HG03565 (cell line): ENCODE results near the gene CGB8.
A peak's percentile ranks its signal among the peaks of the same experiment; 100 is the strongest.
"Not testable (repeated sequence)": the region's sequence is repeated elsewhere in the genome, so short reads cannot be mapped to it uniquely, and the experiment has no call there.

ENCODE experiments used
- ATAC-seq: cut with Tn5 transposase; IDR thresholded peaks from one replicate; pipeline ENCODE4 v1.9.1; 2021; ENCODE audit warnings: mild to moderate bottlenecking, moderate library complexity; ENCODE audit not compliant: unreplicated experiment

Gene CGB8

DNA sequence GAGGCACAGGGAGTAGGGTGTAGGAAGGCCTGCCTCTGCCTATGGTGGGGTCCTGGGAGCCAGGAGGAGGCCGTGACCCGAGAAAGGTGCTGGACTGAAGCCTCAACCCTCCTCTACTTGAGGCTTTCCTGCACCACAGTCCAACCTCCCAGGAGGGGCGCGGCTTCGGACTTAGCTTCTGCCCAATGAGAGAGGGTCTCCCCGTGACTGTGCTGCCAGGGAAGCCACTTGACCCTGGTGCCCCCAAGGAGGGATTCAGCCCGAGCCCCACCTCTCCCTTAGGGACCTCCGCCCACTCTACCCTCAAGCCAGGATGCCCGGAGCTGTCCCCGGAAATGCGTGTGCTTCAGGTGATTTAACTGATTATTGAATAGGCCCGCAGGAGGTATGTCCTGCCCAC is at the start of gene CGB8:
Gene CGB8, minus strand, starts transcription at position 101 of the 400 bp plus-strand sequence. CDS start 372 bp downstream, outside the sequence.
- ATAC-seq, result not testable (repeated sequence)

DNA sequence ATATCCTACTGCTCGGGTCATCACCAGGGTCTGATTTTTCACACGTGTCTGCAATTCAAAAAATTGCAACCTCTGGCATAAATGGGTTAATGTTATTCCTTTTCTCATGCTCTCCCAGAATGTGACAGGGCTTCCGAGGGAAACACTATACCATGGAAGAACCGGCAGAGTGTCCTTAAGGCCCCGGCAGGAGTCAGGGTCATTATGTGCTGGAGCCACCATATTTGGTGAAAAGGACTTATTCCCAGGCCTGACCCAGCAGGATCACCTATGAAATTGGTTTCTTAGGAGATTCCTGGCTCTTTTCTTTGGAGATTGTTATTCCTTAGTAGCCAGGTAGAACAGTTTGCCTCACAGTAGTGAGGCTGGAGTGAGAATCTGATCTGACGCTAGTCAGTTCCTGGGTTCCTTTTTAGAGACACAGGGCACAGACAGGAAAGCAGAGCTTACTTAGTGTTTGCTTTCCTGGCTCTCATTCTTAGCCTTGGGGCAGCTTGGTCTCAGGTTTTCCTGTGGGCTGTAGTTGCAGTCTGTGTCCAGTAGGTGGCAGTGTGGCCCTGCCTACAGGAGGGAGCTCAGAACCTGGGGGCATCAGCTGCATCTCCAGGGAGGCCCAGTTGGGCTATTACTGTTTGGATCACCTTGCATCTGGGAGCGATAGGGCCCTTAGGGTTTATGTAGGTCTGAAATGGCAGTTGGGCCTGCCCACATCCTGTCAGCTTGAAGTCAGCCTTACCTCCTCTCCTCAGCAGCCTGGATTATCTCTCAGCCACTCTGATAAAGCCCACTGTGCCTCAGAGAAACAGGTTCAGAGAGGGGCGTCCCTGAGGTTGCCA is 48.8 kb upstream of the CGB8 start:
- no peak for ATAC-seq

DNA sequence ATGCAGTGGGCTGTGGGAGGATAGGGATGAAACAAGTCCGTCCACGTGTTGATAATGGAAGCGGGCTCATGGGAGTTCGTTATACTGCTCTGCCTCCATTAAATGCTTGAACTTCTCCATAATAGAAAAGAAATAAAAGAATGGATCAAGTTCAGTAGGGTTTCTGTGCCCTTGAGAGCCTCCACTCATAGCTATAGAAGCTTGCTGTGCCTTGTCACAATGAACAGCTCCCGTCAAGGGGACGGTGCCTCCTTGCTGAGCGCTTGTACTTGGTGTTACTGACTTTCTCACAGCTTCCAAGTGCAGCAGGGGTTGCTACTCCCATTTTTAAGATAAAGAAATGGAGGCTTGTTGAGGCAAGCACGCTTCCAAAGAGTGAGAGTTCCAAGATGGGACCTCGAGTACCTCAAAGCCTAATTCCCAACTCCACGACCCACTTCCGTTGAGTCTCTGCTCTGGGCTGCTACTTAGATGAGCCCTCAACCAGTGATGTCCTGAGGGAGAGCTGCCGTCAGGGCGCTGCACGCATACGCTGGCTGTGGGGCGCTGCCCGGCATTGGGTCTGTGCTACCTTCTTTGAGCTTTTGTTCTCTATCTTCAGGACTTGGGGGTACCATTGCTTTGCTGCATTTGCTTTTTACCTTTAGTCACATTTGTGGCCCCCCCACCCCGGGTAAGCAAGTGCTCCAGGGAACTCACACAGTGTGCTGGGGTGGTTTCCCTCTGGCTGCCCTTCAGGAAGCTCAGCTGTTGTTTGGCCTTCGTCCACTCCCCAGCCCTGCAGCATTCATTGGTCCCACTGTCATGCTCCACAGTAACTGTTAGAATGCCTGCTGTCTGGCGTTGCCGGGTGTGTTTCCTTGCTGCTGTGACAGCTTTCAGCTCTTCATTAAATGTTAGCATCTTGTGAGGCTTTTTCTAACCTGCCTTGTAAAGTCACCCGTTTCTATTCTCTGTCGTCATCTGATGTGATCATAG is 45.9 kb upstream of the CGB8 start:
- ATAC-seq, result no peak

DNA sequence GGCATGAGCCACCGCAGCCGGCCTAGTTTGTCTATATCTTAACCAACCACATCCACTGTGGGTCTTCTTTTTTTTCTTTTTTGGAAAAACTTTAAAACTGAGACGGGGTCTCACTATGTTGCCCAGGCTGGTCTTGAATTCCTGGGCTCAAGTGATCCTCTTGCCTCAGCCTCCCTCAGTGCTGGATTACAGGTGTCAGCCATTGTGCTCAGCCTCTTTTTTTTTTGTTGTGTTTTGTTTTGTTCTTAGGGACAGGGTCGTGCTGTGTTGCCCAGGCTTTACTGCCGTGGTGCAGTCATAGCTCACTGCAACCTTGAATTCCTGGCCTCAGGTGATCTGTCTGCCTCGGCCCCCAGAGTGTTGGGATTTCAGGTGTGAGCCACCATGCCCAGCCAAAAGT is 43.8 kb upstream of the CGB8 start:
- no peak for ATAC-seq

DNA sequence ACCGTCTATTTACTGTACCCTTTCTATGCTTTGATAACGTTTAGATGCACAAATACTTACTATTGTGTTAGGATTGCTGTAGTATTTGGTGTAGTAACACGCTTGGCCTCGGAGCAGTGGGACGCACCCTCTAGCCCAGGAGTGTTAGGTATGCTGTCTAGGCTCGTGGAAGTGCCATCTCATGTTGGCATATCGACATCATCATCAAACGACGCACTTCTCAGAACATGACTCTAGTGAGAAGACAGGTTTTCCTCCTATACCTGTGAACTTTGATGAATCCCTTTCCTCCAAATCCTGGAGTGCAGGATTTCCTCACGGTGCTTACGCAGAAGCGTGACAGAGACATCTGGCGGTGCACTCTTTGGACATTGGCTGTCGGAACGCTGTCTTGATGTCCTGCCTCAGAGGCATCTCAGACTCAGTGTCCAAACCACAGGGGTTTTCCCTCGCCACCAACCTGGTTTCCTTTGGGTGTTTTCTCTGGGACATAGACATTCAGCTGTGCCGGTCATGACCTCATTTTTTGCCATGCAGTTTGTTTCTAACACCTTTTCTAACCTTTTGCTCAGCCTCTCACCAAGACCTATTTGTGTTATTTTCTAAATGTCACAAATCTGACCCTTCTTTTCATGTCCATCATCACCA is 42.6 kb upstream of the CGB8 start:
- ATAC-seq, result no peak

DNA sequence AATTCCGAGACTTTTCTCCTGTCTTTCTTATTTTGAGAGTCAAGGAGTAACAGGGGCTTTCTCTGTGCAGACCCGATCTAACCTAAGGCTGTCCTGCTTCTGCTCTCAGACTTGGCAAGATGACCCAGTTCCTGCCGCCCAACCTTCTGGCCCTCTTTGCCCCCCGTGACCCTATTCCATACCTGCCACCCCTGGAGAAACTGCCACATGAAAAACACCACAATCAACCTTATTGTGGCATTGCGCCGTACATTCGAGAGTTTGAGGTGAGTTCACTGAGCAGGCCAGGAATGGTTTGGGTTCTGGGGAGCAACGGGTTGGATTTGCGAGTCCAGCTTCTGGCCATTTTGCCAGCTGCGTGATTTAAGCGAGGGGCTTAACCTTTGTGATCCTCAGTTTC is 37.4 kb upstream of the CGB8 start:
- ATAC-seq, result no peak

DNA sequence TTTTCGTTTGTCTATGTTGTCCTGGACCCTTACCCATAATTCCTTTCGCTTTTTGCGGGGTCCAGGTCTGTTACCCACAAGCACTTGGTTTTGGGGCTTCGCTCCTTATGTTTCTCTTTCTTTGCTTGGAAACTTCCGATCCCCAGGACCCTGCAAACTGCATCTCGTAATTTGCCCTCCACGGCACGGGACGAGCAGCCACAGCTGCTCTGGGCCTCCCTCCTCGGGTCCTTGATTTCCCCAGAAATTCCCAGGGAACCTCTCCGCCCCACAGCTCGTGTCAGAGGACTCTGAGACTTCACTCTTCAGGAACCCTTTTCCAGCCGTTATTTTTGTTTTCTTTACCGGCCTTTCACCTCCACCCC is 36.9 kb upstream of the CGB8 start:
- no peak for ATAC-seq

DNA sequence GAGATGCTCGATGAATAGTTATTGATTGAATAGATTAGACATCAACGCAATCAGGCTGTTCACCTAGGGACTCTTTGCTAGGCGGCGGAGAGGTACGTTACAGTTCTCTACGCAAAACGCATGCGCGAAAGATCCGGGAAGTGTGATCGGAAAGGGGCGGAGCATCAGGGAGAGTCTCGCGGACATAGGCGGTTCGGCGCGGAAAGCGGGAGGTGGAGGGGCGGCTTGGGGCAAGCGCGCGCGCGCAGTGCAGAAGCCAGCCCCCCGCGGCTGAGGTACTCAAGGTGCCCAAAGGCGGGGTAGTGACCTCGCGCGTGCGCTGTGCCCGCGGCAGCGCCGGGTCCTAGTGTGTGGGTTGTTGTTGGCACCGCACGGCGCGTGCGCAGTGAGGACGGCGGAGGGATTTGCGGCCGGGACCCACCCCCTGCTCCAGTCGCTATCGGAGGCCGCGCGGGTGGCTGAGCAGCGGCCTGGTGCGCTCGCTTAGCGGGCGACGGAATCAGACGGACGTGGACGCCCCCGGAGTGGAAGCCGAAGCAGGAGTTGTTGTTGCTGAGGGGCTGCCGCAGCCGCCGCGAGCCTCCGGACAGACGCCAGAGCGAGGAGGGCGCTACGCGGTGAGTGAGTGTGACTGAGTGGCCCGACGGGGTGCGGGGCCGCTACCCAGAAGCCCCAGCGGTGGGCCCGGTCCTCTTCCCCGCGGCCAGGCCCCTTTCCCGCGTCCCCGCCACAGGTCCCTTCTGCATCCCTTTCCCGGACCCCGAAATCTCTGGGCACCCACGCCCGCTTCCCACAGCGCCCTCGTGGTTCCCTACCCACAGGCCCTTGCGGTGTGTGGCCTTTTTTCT is 36.3 kb upstream of the CGB8 start, which contains the start of gene SNRNP70:
Gene SNRNP70, plus strand, starts transcription at position 432 of the 848 bp plus-strand sequence. CDS start 964 bp downstream, outside the sequence.
- ATAC-seq, result peak; percentile 84

DNA sequence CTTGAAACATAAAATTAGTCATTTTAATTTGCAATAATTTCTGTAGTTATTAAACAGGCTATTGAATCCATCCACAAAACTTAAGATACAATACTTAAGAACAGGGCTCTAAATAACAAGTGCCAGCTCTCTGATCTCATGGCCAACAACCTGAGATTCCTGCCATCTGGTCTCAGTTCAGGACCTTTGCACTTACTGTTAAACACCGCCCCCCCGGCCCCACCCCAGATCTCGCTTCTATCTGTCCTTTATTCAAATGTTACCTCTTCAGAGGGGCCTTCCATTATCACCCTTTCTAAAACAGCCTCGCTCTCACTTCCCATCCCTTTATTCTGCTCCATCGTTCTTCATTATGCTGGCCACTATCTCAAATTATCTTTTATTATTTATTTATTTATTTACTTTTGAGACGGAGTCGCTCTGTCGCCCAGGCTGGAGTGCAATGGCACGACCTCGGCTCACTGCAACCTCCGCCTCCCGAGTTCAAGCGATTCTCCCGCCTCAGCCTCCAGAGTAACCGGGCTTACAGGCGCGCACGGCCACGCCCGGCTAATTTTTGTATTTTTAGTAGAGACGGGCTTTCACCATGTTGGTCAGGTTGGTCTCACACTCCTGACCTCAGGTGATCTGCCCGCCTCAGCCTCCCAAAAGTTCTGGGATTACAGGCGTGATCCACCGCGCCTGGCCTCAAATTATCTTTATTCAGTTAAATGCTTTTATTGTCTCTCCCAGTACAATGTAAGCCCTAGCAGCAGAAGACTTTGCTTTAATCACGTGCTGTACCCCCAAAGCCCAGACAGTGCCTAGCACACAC is 35.5 kb upstream of the CGB8 start:
- ATAC-seq, result no peak

DNA sequence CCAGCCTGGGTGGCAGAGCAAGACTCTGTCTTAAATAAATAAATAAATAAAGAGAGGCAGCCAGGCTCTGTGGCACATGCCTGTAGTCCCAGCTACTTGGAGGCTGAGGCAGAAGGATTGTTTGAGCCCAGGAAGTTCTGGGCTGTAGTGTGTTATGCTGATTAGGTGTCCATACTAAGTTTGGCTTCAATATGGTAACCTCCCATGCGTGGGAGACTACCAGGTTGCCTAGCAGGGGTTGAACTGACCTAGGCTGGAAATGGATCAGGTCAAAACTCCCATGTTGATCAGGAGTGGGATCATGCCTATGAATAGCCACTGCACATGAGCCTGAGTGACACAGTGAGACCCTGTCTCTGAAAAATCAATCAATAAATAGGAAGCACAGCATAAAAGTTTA is 32.4 kb upstream of the CGB8 start:
- no peak for ATAC-seq

DNA sequence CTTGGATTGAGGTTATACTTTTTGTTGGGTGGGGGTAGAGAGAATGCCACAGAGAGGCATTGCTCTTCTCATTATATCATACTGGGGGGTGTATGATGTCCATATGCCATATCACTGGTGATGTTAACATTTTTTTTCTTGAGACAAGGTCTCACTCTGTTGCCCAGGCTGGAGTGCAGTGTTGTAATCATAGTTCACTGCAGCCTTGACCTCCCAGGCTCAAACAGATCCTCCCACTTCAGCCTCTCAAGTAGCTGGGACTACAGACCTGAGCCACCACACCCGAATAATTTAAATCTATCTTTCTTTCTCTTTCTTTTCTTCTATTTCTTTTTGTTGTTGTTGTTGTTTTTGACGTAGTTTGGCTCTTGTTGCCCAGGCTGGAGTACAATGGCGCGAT is 31.5 kb upstream of the CGB8 start:
- ATAC-seq, result no peak

DNA sequence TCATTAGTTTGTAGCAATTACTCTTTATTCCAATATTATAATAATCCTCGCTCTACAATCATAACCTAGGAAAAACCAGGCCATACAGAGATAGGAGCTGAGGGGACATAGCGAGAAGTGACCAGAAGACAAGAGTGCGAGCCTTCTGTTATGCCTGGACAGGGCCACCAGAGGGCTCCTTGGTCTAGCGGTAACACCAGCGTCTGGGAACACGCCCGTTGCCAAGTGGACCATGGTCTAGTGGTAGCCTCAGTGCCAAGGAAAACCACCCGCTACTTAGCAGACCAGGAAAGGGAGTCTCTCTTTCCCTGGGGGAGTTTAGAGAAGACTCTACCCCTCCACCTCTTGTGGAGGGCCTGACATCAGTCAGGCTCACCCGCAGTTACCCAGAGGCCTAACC is 26.0 kb upstream of the CGB8 start:
- ATAC-seq, result not testable (repeated sequence)

DNA sequence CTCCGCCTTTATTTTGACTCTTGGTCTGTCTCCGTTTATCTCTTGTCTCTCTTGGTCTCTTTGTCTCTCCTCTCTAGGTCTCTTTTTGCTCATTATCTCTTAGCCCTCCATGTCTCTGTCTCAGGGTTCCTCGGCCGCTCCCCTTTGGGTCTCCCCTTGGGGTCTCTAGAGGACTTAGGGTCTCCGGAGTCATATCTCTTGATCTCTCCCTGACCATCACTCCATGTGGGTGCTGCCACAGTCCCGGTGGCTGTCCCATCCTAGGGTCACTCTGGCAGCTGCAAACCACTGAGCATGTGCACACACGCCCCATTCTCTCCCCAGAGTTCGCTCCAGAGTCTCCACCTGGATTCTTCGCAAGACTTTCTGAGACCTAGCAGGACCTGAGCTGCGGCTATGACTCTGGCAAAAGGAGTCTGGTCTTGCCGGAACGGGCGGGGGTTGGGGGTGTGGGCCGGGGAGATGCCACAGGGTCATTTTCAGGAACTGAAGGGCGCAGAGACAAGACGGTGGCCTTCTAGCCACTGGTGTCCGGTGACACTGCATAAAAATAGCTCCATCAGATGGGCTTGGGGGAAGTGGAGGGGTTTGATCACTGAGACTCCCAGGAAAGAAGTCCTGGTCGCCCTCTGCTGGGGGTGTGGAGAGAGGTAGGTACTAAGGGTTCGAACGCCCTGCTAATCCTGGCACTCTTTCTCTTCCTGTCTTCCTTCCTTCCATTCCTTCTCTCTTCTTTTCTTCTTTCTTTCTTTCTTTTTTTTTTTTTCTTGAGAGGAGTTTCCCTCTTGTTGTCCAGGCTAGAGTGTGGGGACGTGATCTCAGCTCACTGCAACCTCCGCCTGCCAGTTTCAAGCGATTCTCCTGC is 24.8 kb upstream of the CGB8 start:
- no peak for ATAC-seq

DNA sequence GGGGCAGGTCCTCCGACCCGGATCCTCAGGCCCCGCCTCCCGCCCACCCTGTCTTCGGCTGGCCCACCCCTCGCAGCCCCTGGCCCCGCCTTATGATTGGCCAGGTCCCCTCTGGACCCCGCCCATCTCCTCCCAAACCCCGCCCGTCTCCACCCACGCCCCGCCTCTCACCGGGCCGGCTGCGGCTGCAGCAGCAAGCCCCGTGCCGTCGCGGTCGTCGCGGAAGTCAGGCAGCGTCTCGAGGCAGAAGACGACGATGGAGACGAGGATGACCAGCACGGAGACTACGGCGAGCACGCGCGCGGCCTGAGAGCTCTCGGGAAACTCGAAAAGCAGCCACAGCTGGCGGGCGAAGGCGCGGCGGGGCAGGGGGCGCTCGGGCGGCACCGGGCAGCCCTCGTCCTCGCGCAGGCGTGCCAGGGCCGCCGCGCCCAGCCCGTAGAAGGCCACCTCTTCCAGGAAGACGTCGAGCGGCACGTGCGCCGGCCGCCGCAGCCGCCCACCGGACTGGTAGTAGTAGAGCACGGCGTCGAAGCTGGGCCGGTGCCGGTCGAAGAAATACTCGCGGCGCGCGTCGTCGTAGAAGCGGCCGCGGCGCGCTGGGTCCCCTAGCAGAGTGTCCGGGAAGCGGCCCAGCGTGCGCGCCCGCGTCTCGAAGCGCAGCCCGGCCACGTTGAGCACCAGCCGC is 23.1 kb upstream of the CGB8 start:
- no peak for ATAC-seq

DNA sequence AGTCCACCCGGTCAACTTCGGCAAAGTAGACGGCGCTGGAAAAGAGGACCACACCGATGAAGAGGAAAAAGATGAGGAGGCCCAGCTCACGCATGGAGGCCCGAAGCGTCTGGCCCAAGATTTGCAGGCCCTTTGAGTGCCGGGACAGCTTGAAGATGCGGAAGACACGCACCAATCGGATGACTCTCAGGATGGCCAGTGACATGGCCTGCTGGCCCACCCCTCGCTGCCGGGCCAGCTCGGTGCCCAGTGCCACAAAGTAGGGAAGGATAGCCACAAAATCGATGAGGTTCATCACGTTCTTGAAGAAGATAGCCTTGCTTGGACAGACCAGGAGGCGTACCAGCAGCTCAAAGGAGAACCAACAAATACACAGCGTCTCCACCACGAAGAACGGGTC is 21.5 kb upstream of the CGB8 start:
- ATAC-seq, result no peak

DNA sequence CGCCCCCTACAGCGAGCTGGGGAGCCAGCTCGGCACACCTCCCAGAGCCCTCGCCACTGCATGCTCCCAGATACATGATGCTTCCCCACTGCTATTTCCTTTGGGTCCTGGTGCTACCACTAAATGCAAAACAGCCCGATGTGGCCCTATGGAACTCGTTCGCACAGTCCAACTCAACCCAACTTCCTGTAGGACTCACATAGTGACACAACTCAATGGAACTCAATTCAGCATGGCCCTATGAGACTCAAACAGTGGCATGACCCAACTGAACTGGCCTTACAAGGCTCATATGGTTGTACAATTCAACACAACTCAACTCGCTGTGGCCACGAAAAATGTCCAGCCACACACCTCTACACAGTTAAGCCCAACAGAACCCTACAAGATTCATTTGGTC is 20.1 kb upstream of the CGB8 start:
- ATAC-seq, result no peak

DNA sequence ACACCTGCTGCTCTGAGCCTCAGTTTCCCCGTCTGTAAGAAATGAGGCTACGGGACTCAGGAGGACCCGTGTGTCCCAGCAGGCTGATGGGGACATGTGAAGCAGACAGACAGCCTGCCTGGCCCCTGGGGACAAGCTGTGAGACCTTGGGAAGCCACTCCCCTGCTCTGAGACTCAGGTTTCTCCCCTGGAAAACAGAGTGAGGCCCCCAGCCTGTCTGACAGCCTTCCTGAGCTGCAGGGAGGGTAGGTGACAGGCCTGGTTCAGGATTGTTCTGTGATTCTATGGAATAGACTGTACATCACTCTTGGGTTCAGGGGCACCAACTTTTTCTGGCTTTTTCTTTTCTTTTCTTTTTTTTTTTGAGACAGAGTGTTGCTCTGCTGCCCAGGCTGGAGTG is 18.6 kb upstream of the CGB8 start:
- no peak for ATAC-seq

DNA sequence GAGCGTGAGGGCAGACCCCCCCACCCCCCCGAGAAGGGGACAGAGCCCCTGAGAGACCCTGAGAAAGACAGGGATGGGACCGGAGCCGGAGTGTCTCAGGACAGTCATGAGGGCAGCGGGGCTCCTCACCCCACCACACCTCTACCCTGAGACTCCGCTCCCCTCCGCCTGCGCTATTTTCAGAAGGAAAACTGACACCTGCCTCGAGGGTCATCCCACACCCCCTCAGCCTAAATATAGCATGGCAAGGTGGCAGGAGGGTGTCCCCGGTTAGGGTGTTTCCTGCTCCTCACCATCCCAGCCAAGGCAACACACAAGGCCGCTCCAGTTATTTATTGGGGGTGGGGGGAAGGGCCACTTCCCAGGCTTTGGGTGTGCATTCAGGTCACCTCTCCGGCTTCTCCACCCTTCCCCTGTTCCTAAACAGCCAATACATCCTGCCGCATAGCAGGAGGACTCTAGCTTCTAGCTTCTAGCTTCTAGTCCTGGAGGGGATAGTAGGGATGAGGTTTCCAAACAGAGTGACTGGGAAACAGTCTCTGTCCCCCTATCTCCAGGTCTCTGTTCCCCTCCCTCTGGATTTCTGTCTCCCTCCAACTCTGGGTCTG is 17.1 kb upstream of the CGB8 start:
- no peak for ATAC-seq
